ENCODE data around the gene HELZ.
"Not testable (repeated sequence)": the region's sequence is repeated elsewhere in the genome, so short reads cannot be mapped to it uniquely, and the experiment has no call there.

HELZ gene

DNA sequence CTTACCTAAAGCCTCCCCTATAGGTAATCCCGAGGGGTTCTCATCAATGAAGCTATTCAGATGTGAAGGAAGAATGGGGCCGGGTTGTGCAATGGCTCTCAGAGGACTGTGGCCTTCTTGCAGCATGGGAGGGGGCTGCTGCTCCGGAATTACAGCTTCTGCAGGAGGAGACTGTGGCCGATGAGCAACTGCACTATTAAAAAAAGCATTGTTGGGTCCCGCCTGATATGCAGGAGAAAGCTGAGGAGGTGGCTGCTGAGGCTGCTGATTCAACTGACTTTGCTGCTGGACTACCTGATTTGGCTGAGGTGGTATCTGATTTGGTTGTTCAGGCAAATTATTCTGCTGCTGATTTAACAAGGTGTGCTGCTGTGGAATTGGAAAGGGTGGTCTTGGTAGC is 135.9 kb downstream of the HELZ start:
- no peak for DNase-seq

DNA sequence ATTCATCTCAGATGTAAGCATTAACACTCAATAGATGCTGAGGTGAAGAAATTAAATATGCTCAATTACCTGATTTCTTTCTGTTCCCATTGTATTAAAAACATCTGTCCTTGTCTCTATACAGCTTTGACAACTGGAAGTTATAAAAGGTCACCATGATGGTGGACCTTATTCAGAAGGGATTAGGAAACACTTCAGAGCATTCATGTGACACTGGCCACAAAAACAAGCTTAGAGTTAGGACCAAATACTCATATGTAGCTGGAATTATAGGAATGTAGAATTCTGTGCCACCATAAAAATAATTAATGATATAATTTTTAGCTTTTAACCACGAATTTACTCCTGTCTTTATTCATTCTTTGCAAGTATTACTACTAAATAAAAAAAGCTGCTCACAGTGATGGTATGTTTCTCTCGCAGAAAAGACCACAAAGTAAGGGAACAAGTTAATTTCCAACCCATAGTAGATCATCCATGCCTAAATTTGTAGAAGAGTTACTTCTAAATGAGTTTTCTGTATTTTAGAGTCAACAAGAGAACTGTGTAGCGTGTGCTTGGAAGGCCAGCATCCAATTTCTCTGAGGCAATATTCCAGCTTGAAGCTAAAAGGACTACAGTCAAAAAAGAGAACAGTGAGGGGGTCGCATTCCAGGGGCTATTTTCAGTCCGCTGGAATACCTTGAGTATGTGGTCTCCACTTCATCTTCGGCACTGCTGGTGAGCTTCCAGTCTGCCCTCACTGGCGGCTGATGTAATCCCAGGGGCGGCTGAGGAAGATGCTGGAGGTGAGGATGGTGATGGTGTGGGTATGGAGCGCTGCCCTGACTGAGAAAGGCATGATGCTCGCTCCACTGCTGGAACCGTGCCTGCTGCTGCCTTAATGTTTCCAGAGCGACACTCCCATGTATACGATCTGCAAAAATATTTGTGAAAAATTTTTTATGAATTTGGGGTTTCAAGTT is 136.9 kb downstream of the HELZ start:
- DNase-seq, result no peak

DNA sequence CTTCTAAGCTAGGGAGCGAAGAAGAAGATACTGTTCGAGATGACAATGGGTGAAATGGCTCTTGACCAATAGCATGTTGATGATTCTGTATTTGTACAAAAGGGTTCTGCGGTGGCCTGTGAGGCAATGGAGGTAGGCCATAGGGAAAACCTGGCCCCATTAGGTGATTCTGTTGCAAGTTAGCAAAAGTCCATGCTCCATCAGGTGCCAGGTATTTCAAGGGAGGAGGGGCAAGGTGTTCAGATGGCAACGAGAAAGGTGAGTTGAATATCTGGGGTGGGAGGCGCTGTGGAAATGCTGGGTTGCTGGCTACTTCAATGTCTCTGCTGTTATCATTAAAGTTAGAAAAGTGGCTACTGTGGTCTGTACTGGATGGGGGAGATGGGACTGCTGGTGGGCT is 137.8 kb downstream of the HELZ start:
- no peak for DNase-seq

DNA sequence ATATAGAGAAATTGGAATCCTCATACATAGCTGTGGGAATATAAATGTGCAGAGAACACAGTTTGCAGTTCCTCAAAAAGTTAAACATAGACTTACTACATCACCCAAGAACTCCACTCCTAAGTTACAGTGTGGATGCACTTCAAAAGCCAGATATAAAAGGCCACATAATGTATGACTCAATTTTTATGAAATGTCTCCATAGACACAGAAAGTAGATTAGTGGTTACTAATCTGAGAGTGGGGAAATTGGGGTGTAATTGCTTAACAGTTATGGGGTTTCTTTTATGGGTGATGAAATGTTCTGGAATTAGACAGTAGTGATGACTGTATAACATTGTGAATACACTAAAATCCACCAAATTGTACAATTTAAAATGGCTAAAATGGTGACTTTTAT is 139.8 kb downstream of the HELZ start:
- DNase-seq, result no peak

DNA sequence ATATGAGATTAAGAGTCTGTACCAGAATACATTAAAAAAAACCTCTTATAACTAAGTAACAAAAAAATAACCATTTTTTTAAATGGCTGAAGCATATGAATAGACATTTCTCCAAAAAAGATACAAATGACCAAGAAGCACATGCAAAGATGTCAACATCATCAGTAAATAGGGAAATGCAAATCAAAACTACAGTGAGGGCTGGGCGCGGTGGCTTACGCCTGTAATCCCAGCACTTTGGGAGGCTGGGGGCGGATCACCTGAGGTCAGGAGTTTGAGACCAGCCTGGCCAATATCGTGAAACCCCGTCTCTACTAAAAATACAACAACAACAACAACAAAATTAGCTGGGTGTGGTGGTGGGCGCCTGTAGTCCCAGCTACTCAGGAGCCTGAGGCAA is 140.4 kb downstream of the HELZ start:
- DNase-seq, result not testable (repeated sequence)

DNA sequence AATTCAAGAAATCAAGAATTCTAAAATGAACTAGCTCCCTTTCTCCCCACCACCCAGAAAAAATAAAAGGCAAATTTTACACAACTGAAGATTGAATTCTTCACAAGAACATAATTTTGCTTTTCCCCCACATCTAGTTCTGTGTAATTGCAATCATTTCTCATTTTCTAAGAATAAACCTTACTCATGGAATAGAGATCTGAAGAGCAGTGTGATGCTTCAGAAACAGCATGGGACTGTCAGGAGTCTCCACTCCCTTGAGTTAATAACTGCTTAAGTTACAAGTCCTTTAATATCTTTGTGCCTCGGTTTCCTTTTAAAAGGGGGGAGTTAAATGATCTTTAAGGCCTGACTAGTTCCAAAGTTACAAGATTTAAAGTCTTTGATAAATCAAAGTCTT is 147.0 kb downstream of the HELZ start:
- DNase-seq, result no peak

DNA sequence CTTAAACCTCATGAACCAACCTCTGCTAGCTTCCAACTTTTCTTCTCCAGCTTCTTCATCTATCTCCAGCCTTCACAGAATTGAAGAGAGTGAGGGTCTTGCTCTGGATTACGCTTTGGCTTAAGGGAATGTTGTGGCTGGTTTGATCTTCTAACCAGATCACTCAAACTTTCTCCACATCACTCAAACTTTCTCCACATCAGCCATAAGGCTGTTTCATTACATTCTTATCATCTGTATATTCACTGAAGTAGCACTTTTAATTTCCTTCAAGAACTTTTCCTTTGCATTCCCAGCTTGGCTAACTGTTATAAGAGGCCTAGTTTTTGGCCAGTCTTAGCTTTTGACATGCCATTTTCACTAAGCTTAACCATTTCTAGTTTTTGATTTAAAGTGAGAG is 148.4 kb downstream of the HELZ start:
- no peak for DNase-seq

DNA sequence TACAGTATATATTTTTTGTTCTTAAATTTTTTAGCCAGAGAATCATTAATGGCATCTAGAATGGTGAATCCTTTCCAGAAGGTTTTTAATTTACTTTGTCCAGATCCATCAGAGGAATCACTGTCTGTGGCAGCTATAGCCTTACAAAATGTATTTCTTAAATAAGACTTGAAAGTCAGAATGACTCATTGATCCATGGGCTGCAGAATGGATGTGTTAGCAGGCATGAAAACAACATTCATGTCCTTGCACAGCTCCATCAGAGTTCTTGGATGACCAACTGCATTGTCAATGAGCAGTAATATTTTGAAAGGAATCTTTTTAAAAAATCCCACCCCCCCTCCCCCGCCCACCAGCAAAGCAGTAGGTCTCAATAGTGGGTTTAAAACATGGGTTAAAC is 149.2 kb downstream of the HELZ start:
- no peak for DNase-seq

DNA sequence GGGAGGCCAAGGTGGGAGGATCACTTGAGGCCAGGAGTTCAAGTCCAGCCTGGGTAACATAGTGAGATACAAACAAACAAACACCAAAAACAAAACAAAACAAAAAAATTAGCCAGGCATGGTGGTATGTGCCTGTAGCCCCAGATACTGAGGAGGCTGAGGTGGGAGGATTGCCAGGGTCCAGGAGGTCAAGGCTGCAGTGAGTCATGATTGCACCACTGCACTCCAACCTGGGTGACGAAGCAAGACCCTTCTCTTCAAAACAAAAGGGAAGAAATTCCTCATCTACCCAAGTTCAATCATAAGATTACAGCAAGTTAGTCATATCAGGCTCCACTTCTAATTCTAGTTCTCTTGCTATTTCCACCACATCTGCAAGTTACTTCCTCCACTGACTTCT is 149.7 kb downstream of the HELZ start:
- DNase-seq, result not testable (repeated sequence)

DNA sequence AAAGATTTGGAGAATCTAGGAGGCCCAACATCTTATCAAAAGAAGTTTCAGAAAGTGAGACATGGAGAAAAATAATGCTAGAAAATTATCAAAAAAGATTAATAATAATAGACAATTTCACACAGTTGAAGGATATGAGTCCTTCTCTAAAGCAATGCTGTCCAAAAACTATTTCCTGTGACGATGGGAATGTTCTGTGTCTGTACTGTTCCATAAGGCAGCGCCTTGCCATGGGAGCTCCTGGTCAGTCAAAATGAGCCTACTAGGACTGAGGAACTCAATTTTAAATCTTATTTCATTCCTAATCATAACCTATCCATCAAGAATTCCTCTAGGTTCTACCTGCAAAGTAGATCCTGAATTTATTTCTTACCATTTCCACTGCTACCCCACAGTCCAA is 151.6 kb downstream of the HELZ start:
- no peak for DNase-seq

DNA sequence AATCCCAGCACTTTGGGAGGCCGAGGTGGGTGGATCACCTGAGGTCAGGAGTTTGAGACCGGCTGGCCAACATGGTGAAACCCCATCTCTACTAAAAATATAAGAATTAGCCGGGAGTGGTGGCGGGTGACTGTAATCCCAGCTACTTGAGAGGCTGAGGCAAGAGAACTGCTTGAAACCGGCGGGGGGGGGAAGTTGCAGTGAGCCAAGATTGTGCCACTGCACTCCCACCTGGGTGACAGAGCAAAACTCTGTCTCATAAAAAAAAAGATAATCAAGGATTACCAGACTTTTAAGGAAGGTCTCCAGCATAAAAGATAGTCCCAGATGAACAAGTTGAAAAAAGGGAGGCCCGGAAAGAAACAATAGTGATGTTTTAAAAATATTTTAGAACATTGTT is 152.3 kb downstream of the HELZ start:
- not testable (repeated sequence) for DNase-seq

DNA sequence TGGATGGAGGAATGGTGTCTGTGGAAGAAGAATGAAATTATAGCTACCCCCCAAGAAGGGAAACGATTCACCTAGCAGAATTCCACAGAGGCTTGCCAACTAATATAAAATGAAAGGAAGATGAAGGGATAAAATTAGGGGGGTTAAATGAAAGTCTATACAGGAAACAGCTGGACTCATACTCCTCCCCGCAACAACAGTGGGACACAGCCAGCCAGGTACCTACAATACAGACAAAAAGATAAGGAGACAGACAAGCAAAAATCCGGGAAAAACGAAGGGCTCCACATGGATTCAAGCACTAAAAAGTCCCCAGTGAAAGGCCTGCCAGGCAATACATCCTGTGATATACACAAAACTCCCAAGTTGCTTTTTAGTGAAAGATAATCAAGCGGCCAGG is 152.7 kb downstream of the HELZ start:
- no peak for DNase-seq

DNA sequence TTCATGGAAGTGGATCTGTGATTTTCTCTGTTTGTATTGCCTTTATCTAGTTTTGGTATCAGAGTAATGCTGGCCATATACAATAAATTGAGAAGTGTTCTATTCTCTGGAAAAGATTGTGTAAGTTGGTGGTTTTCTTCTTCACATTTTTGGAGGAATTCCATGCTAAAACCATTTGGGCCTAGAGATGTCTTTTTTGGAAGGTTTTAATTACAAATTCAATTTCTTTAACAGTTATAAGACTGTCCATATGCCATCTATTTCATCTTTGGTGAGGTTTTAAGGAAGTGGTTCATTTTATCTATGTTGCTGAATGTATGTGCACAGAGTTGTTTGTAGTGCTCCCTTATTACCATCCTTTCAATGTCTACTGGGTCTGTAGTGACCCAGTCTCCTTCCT is 154.7 kb downstream of the HELZ start:
- no peak for DNase-seq

DNA sequence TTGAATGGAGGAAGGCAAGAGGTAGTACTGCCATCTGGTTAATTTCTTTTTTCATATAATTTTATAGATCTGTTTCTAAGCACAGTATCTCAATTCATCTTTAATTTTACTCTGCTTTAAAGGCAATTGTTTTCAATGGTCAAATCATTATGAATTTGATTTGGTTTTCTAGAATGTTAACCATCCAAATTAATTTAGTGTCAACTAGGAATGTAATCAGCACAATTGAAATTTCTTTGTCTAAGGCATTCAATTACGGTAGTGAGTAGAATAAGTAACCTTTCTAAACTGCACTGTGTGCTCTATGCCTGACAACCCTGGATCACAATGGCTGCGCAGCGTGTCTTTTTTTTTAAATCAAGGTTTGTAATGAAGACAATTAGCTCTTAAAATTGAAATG is 156.4 kb downstream of the HELZ start:
- DNase-seq, result no peak

DNA sequence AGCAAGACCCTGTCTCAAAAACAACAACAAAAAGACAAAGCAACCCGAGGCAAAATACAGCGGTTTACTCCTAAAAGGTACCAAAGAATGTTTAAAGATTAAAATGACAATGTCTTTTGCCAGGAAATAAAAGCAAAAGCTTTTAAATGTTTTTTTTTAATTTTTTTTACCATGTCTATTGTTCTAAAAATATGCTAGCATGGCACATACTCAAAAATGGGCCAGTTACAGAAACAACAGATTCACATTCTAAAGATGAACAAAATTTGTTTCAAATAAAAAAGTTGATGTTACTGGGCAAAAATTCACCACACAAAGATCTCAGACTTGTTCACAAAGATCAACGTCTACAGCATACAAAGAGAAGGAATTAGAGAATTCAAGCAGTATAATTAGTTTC is 159.6 kb downstream of the HELZ start:
- no peak for DNase-seq

DNA sequence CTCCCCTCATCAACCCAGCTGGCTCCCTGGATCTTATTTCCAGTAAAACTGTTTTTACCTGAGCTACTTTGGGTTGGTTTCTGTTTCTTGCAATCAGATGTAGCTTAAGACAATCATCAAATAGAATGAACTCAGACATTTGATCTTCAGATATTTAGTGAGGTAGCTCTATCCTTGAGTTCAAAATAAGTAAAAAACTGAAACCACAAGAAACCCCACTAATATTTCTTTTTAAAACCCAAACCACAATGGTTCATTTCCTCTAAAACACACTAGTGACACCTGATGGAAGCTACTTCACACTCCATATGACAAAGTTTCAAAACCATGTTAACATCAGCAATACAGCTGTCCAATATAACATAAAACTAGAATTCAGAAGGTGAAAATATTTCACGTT is 162.9 kb downstream of the HELZ start:
- no peak for DNase-seq

DNA sequence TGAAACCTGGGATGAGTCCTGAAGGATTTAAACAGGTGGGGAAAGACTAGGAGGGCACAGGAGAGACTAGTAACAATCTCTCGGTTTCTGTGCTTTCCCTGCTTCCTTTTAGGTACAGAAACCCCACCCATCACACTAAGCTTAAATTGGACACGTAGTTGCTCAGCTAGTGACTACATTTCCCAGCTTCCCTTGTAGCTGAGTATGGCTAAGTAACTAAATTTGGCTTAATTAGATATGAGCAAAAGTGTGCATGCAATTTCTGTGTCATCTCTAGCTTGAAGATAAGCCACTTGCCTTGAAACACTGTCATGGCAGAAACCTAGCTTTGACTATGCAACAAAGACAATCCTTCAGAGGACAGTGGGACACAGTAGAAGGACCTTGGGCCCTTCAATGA is 164.2 kb downstream of the HELZ start:
- no peak for DNase-seq

DNA sequence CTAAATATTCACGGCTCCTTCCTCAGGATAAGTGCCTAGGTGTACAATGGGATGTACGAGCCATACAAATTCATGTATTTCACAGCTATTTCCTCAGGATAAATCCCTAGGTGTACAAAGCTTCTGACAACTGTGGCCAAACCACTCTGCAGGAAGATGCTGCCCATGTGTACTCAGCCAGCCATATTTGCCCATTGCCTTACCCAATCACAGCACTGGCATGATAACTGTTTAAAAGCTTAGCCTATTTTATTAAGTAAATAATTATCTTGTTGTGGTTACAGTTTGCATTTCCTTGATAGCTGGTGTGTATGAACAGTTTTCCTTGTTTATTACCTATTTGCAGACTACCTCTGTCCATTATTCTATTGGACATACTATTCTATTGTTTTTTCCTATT is 165.5 kb downstream of the HELZ start:
- DNase-seq, result no peak

DNA sequence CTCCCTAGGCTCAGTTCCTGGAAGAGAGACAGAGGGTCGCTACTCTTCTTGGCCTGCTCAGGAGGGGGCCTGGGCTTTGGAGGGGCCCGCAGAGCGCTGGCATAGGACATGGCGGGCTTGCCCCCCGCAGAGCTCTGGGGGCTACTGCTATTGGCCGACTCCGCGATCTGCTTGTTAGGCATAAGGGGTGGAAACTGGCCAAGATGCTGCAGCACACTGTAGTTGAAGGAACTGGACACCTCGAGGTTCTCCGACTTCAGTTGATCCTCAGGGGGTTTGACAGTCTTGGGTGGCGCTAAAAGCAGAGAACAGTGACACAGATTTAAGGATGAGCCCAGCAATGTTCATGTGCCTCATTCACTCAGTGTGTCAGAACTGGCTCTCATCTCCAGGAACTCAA is 166.7 kb downstream of the HELZ start:
- no peak for DNase-seq

DNA sequence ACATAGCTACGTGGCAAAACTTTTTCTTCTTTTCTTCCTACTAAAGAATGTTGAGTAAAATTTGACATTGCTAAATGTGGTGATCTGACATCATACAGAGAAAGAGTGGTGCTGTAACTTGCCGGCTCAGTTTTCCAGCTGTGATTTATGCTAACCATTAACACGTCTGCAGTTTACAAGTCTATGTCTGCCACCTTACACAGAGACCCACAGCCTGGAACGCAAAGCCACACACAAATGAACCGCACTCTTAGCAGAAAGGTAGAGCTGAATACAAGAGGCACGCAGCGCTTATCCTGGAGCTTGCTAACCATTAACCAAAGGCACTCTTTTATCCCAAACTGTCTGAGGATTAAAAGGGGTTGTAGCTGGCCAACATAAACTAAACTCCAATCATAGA is 168.7 kb downstream of the HELZ start:
- no peak for DNase-seq

DNA sequence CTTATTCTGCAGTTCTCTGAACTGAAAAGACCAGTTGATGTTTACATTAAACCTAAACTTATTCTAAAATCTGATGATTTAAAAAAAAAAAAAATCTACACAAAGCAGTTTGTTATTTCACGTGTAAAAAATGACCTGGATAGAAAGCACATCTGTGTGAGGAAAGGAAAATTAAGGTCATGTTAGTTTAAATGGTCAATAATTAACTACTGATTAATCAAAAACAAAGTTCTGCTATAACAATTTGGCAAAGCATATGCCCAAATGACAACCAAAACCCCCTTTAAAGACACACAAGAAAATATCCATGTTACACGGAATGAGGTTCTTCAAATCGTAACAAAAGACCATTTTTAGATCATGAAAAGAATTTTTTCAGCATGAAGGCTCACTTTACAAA is 170.2 kb downstream of the HELZ start:
- no peak for DNase-seq

DNA sequence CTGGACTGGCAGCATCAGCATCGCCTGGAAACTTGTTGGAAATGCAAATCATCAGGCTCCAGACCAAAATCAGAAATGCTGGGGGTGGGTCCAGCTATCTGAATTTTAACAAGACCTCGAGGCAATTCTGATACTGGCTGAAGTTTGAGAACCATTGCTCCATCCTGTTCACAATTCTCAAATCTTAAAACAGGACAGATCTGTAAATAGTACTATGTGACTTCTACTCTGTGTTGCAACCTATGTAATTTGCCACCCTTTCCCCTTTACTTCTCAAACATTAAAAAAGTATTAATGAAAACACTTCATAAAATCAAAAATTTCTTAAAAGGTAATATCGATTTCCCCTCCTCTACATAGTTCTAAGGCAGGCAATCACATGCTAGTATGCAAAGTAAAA is 172.1 kb downstream of the HELZ start:
- DNase-seq, result no peak

DNA sequence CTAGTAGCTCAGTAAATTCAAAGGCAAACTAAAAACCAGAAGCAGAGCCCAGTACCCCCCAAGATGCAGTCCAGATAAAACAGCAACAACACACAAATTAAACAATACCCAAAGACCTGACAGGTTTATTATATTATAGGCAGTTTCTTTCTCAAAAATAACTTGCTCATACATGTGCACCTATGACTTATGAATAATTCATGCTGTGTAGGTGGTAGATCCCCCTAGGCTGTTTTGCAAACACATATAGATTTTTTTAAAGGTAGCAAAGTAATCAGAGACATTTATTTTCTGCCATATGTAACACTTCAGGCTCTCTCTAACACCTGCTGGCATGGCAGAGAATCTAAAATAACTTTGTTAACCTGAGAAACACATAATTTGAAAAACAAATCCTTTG is 173.4 kb downstream of the HELZ start:
- DNase-seq, result no peak

DNA sequence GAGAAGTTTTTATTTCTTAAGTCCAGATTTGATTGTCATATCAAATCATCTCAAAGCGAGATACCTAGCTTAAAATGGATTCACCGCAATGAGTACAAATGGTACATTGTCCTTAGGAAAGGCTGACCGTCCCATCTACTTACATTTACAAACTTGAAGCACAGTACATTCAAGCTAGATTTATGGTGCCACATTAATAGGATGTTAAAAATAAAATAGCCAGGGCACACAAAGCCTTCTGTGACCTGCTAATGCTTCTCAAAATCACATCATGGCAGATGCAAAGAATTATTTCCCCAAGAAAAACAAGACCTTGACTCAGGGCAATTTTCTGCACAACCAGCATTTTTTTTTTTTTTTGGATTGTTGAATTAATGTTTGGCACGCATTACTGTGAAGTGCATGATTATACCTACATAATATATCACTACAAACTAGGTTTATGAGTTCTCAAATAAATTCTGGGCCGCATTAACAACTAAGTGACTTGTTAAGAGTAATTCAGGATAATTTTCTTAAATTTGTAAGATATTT is 175.3 kb downstream of the HELZ start:
- no peak for DNase-seq

DNA sequence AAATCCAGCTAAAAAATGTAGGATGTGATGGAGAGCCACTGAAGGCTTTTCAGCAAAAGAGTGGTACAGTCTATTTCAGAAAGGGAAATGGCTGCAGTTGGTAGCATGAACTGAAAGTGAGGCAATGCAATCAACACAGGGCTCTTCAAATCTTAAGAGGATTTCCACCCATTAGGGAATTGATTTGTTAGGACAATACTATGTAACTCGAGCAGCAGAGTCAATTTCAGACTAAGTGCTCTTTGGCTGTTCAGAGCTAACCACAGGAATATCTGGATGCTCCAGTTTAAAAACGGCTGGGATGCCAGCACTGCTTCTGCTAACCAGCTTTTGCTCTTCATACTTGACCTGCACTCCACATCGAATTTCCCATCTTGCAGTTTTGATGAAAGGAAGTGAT is 176.0 kb downstream of the HELZ start:
- no peak for DNase-seq
